Skeletal muscle satellite cell (primary cell): ENCODE measurements around the gene ROS1.

Source experiments
- H3K27me3 ChIP-seq: 2 replicates; pipeline ENCODE4 v1.7.0; 2013; ENCODE audit warnings: low read length; ENCODE audit not compliant: control insufficient read depth, insufficient read depth
- H3K36me3 ChIP-seq: 2 replicates; pipeline ENCODE4 v1.7.0; 2013; ENCODE audit warnings: mild to moderate bottlenecking, control low read depth, low read length; ENCODE audit not compliant: insufficient read depth
- H3K4me1 ChIP-seq: 2 replicates; pipeline ENCODE4 v1.7.0; 2013; ENCODE audit warnings: low read length; ENCODE audit not compliant: control insufficient read depth, insufficient read depth
- H3K4me2 ChIP-seq: 2 replicates; pipeline ENCODE4 v1.7.0; 2013; ENCODE audit warnings: mild to moderate bottlenecking, low read length
- H3K4me3 ChIP-seq: 2 replicates; pipeline ENCODE4 v1.7.0; 2013; ENCODE audit warnings: low read length
- H3K9ac ChIP-seq: 2 replicates; pipeline ENCODE4 v1.7.0; 2013; ENCODE audit warnings: mild to moderate bottlenecking, low read depth, low read length, moderate library complexity
- H3K9me3 ChIP-seq: replicated peaks from 2 replicates; pipeline ENCODE4 v1.7.0; 2013; ENCODE audit warnings: mild to moderate bottlenecking, control low read depth, low read length

Gene ROS1

GRCh38 chr6:117270843-117271507 is 154.8 kb downstream of the ROS1 start:
- peaks cover 53% of the 10 kb centered on the region for H3K27me3 ChIP-seq
- no peaks in the 10 kb centered on the region for H3K9me3 ChIP-seq
- peak overlapping the region; percentile 56 for H3K4me3 ChIP-seq
- H3K9ac ChIP-seq, result no peak overlapping the region
- H3K4me2 ChIP-seq, result peak overlapping the region; percentile 75
- peaks cover 17% of the 10 kb centered on the region for H3K4me1 ChIP-seq
- H3K36me3 ChIP-seq, result no peaks in the 10 kb centered on the region

GRCh38 chr6:117270055-117270842 is 155.5 kb downstream of the ROS1 start:
- peaks cover 20% of the 10 kb centered on the region for H3K4me1 ChIP-seq
- no peaks in the 10 kb centered on the region for H3K9me3 ChIP-seq
- no peak overlapping the region for H3K9ac ChIP-seq
- H3K4me3 ChIP-seq, result peak overlapping the region; percentile 56
- peaks cover 56% of the 10 kb centered on the region for H3K27me3 ChIP-seq
- H3K4me2 ChIP-seq, result peak overlapping the region; percentile 75
- no peaks in the 10 kb centered on the region for H3K36me3 ChIP-seq

DNA sequence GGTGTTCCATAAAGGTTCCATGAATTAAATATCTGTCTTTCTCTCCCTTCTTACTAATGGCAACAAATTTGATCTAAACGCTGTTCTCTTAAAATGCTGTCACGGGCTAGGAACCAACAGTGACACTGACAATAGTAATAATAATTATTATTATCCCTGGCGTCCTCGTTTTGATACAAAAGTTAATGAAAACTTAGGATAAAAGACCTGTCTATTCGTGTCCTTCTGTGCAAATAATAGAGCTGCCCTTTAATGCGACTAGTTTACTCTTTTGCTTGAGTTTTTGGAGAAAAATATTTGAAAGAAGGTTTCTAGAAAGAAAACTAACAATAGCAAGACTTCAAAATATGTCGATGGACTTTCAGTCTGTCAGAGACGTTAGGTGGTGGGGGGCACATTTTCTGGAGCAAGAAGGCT is 156.1 kb downstream of the ROS1 start:
- H3K27me3 ChIP-seq, result peaks cover 53% of the 10 kb centered on the region

GRCh38 chr6:117268924-117269323 is 156.8 kb downstream of the ROS1 start:
- peaks cover 59% of the 10 kb centered on the region for H3K27me3 ChIP-seq

More for the DNA sequence above, 156.1 kb downstream of the ROS1 start:
- Histone ChIP-seq H3K36me3 (no peaks in the 10 kb centered on the region), H3K9me3 (no peaks in the 10 kb centered on the region), H3K4me1 (peaks cover 23% of the 10 kb centered on the region), H3K4me3 (no peak overlapping the region), H3K9ac (no peak overlapping the region), H3K4me2 (peak overlapping the region; percentile 75)

DNA sequence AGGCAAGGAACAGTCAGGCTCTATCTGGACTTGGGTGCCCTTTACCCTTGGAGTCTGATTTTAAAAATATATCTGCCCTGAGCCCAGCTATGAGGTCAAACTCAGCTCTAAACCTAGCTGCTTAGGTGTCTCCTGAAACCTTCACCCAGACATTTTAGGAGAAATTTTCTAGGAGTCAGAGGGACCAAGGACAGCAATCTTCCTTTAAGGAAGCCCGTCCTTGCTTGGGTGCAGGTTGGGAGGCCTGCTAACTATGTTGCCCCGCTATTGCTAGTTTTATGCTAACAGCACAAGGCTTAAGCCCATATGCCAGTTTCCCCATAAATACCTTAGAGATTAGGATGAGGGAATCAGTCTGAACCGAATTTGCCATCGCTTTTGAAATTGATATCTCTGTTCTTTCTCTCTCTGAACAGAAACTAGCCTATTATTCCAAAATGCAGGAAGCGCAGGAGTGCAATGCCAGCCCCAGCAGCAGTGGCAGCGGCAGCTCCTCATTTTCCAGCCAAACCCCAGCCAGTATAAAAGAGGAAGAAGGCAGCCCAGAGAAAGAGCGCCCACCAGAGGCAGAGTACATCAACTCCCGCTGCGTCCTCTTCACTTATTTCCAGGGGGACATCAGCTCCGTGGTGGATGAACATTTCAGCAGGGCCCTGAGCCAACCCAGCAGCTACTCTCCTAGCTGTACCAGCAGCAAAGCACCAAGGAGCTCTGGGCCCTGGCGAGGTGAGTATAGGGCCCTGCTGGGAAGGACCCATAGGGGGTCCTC is 157.8 kb downstream of the ROS1 start:
- Histone ChIP-seq H3K27me3 (peaks cover 62% of the 10 kb centered on the region), H3K9me3 (no peaks in the 10 kb centered on the region)

More at GRCh38 chr6:117268924-117269323, 156.8 kb downstream of the ROS1 start:
- Histone ChIP-seq H3K9ac (no peak overlapping the region), H3K4me3 (no peak overlapping the region), H3K4me2 (no peak overlapping the region), H3K9me3 (no peaks in the 10 kb centered on the region), H3K36me3 (no peaks in the 10 kb centered on the region), H3K4me1 (peaks cover 24% of the 10 kb centered on the region)

DNA sequence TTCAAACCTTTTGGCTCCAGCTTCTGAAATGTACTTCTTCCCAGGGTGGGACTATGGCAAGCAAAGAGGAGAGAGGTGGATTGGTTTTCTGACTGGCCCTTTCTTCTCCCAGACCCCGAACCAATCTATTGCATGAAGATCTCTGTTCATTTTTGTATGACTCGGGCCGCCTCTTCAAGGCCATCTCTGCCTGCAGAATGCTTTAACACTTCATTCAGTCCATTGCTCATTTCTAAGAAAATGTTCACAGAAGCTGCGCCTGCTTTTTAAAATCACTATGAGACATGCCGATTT is 158.7 kb downstream of the ROS1 start:
- Histone ChIP-seq H3K27me3 (peaks cover 71% of the 10 kb centered on the region), H3K9me3 (no peaks in the 10 kb centered on the region), H3K36me3 (no peaks in the 10 kb centered on the region), H3K4me1 (peaks cover 18% of the 10 kb centered on the region), H3K4me2 (no peak overlapping the region), H3K9ac (no peak overlapping the region), H3K4me3 (no peak overlapping the region)

More for the DNA sequence above, 157.8 kb downstream of the ROS1 start:
- Histone ChIP-seq H3K9ac (no peak overlapping the region), H3K4me2 (no peak overlapping the region), H3K4me3 (no peak overlapping the region), H3K4me1 (peaks cover 24% of the 10 kb centered on the region), H3K36me3 (no peaks in the 10 kb centered on the region)

- peaks cover 18% of the 10 kb centered on the region for H3K4me1 ChIP-seq
- H3K9me3 ChIP-seq, result no peaks in the 10 kb centered on the region
- H3K36me3 ChIP-seq, result no peaks in the 10 kb centered on the region
- peak overlapping the region; percentile 96 for H3K4me2 ChIP-seq
- peaks cover 74% of the 10 kb centered on the region for H3K27me3 ChIP-seq
- H3K4me3 ChIP-seq, result peak overlapping the region; percentile 76
- H3K9ac ChIP-seq, result peak overlapping the region; percentile 52
Observed at GRCh38 chr6:117266257-117267053, 159.3 kb downstream of the ROS1 start.

GRCh38 chr6:117265410-117266256 is 160.1 kb downstream of the ROS1 start, which contains the start of gene VGLL2:
Gene VGLL2 (plus strand): TSS chr6:117265558. CDS start chr6:117265764, 206 bp downstream.
- no peaks in the 10 kb centered on the region for H3K9me3 ChIP-seq

GRCh38 chr6:117264692-117265409 is 160.9 kb downstream of the ROS1 start:
- H3K27me3 ChIP-seq, result peaks cover 75% of the 10 kb centered on the region
- peak overlapping the region; percentile 52 for H3K9ac ChIP-seq
- H3K4me3 ChIP-seq, result peak overlapping the region; percentile 76
- peaks cover 15% of the 10 kb centered on the region for H3K4me1 ChIP-seq
- peak overlapping the region; percentile 96 for H3K4me2 ChIP-seq
- H3K36me3 ChIP-seq, result no peaks in the 10 kb centered on the region
- H3K9me3 ChIP-seq, result no peaks in the 10 kb centered on the region

More at GRCh38 chr6:117265410-117266256, 160.1 kb downstream of the ROS1 start, which contains the start of gene VGLL2:
- Histone ChIP-seq H3K4me1 (peaks cover 15% of the 10 kb centered on the region), H3K27me3 (peaks cover 79% of the 10 kb centered on the region), H3K9ac (peak within 1 kb of the TSS; percentile 52), H3K36me3 (no peaks in the 10 kb centered on the region), H3K4me2 (peak within 1 kb of the TSS; percentile 96), H3K4me3 (peak within 1 kb of the TSS; percentile 76)

- H3K9me3 ChIP-seq, result no peaks in the 10 kb centered on the region
- peaks cover 15% of the 10 kb centered on the region for H3K4me1 ChIP-seq
- peak overlapping the region; percentile 96 for H3K4me2 ChIP-seq
- H3K36me3 ChIP-seq, result no peaks in the 10 kb centered on the region
- H3K27me3 ChIP-seq, result peaks cover 70% of the 10 kb centered on the region
- H3K9ac ChIP-seq, result peak overlapping the region; percentile 52
- H3K4me3 ChIP-seq, result peak overlapping the region; percentile 76
Observed at GRCh38 chr6:117264369-117264691, 161.4 kb downstream of the ROS1 start.
